ENCODE results near the gene CAST.

CAST gene

GRCh38 chr5:96655085-96655484, 7.1 kb upstream of the CAST start:
- POLR2A ChIA-PET (ENCODE audit: low non-redundant PET): interaction anchor here (1.3 kb wide), 1 partner anchor 25 kb away, joined by 3 read pairs; no protein-coding TSS in a partner anchor
- CTCF ChIA-PET: interaction anchor here (0.8 to 2.3 kb wide), 2 partner anchors 19 to 507 kb away, joined by 3 to 9 read pairs; no protein-coding TSS in a partner anchor
- H3K27ac ChIP-seq: no peak overlapping the region
- DNase-seq (ENCODE audit: low spot score): no peak
- no peak for TF ChIP-seq CTCF (conservative IDR thresholded peaks at IDR 0.05; ENCODE audit: low read depth)

- H3K27ac ChIP-seq: no peak overlapping the region
- DNase-seq (ENCODE audit: low spot score): no peak
- CTCF ChIA-PET: interaction anchor here (0.5 to 2.3 kb wide), 3 partner anchors 19 to 506 kb away, joined by 3 to 9 read pairs (median 3); no protein-coding TSS in a partner anchor
- POLR2A ChIA-PET (ENCODE audit: low non-redundant PET): interaction anchor here (1.3 kb wide), 1 partner anchor 26 kb away, joined by 3 read pairs; no protein-coding TSS in a partner anchor
- no peak for TF ChIP-seq CTCF (conservative IDR thresholded peaks at IDR 0.05; ENCODE audit: low read depth)
These were observed 6.7 kb upstream of the CAST start for GRCh38 chr5:96655506-96655905.

- H3K27ac ChIP-seq: no peak overlapping the region
- no peak for TF ChIP-seq CTCF (conservative IDR thresholded peaks at IDR 0.05; ENCODE audit: low read depth)
- ChIA-PET POLR2A (ENCODE audit: low non-redundant PET) (no interaction called here), CTCF (no interaction called here)
- DNase-seq (ENCODE audit: low spot score): peak; percentile 96
These were observed 5.1 kb upstream of the CAST start for GRCh38 chr5:96657068-96657467.

- CTCF ChIA-PET: no interaction called here
- peak overlapping the region; percentile 83 for H3K27ac ChIP-seq
- no peak for DNase-seq (ENCODE audit: low spot score)
- POLR2A ChIA-PET (ENCODE audit: low non-redundant PET): no interaction called here
- no peak for TF ChIP-seq CTCF (conservative IDR thresholded peaks at IDR 0.05; ENCODE audit: low read depth)
These were observed 3.9 kb upstream of the CAST start for GRCh38 chr5:96658272-96658671.

GRCh38 chr5:96659170-96659569, 3.0 kb upstream of the CAST start:
- H3K27ac ChIP-seq: peak overlapping the region; percentile 29; the same call in 1 of the 2 replicates
- POLR2A ChIA-PET (ENCODE audit: low non-redundant PET): no interaction called here
- no peak for TF ChIP-seq CTCF (conservative IDR thresholded peaks at IDR 0.05; ENCODE audit: low read depth)
- no peak for DNase-seq (ENCODE audit: low spot score)
- CTCF ChIA-PET: interaction anchor here (1.0 to 1.2 kb wide), 2 partner anchors 21 to 45 kb away, joined by 3 to 5 read pairs; no protein-coding TSS in a partner anchor

- peak; percentile 50 for DNase-seq (ENCODE audit: low spot score)
- CTCF ChIA-PET: interaction anchor here (0.5 to 0.6 kb wide), 2 partner anchors 144 to 1828 kb away, joined by 3 to 5 read pairs; no protein-coding TSS in a partner anchor
- TF ChIP-seq CTCF (conservative IDR thresholded peaks at IDR 0.05; ENCODE audit: low read depth): no peak
- POLR2A ChIA-PET (ENCODE audit: low non-redundant PET): interaction anchor here (0.6 to 2.0 kb wide), 5 partner anchors 32 to 48 kb away, joined by 3 to 12 read pairs (median 10); no protein-coding TSS in a partner anchor
- H3K27ac ChIP-seq: peak overlapping the region; percentile 100
These were observed 963 bp upstream of the CAST start for GRCh38 chr5:96660971-96661854.

Measured in RWPE1 (cell line).